Measurements from ENCODE around the gene POLR1A.

DNA sequence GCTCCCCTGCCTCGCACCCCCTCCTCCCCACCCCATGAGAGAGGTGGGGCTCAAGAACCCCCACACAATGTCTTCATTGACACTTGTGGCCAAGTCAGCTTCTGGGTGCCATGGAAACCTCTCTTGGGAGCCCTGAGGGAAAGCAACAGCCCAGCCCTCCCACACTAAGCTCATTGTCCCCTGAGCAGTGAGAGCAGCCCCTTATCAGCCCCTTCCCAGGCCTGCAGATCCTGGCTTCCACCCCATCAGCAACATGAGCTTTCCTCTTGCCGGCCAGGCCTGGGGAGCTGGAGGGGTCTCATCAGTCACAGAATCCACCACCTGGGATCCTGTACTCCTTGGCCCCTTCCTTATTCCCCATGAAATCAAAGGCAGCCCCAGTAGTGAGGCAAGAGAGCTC is 109.1 kb downstream of the POLR1A start:
- TF ChIP-seq CTCF (IDR thresholded peaks at IDR 0.05; ENCODE audit: borderline replicate concordance, extremely low read depth, low read length, poor library complexity, severe bottlenecking) (no peak), EZH2 (IDR thresholded peaks at IDR 0.05; ENCODE audit: borderline replicate concordance, low read depth, low read length, severe bottlenecking) (no peak)

Measured in DND-41 (cell line).